GM21825 (cell line): Measurements from ENCODE around the gene IRAK3.
A peak's percentile ranks its signal among the peaks of the same experiment; 100 is the strongest.

Experiments
- ATAC-seq: cut with Tn5 transposase; IDR thresholded peaks from one replicate; pipeline ENCODE4 v1.9.1; 2021; ENCODE audit warnings: mild to moderate bottlenecking, moderate library complexity; ENCODE audit not compliant: unreplicated experiment

The IRAK3 gene

GRCh38 chr12:66188584-66189485, at the start of gene IRAK3:
IRAK3 (plus strand) TSS chr12:66189214; CDS start chr12:66189300, 86 bp downstream.
- peak; percentile 64 for ATAC-seq

- ATAC-seq = no peak
Measured at GRCh38 chr12:66139328-66139727, 49.7 kb upstream of the IRAK3 start.

GRCh38 chr12:66140731-66141130, 48.3 kb upstream of the IRAK3 start:
- ATAC-seq = no peak

GRCh38 chr12:66141299-66141698, 47.7 kb upstream of the IRAK3 start:
- no peak for ATAC-seq

GRCh38 chr12:66142826-66143225, 46.2 kb upstream of the IRAK3 start:
- no peak for ATAC-seq

- no peak for ATAC-seq
Measured at GRCh38 chr12:66143868-66144267, 45.1 kb upstream of the IRAK3 start.

- no peak for ATAC-seq
Measured at GRCh38 chr12:66144791-66145754, 43.9 kb upstream of the IRAK3 start.

GRCh38 chr12:66149702-66150398, 39.2 kb upstream of the IRAK3 start:
- no peak for ATAC-seq

GRCh38 chr12:66152732-66153131, 36.3 kb upstream of the IRAK3 start:
- no peak for ATAC-seq

GRCh38 chr12:66154776-66155175, 34.2 kb upstream of the IRAK3 start:
- ATAC-seq = no peak

- no peak for ATAC-seq
Measured at GRCh38 chr12:66156654-66157053, 32.4 kb upstream of the IRAK3 start.

- ATAC-seq = no peak
Measured at GRCh38 chr12:66159123-66159522, 29.9 kb upstream of the IRAK3 start.

- ATAC-seq = no peak
Measured at GRCh38 chr12:66160704-66161103, 28.3 kb upstream of the IRAK3 start.

GRCh38 chr12:66162701-66163100, 26.3 kb upstream of the IRAK3 start:
- ATAC-seq = no peak

- no peak for ATAC-seq
Measured at GRCh38 chr12:66163289-66163688, 25.7 kb upstream of the IRAK3 start.

- no peak for ATAC-seq
Measured at GRCh38 chr12:66164349-66164821, 24.6 kb upstream of the IRAK3 start.

- no peak for ATAC-seq
Measured at GRCh38 chr12:66165141-66165540, 23.9 kb upstream of the IRAK3 start.

- ATAC-seq = no peak
Measured at GRCh38 chr12:66166561-66166960, 22.5 kb upstream of the IRAK3 start.

GRCh38 chr12:66168410-66168809, 20.6 kb upstream of the IRAK3 start:
- ATAC-seq = no peak

GRCh38 chr12:66169221-66170170, 19.5 kb upstream of the IRAK3 start, which contains the start of gene TMBIM4:
TMBIM4 (minus strand) TSS chr12:66169996; CDS start chr12:66169951, 45 bp downstream.
- ATAC-seq = peak; percentile 91
